ENCODE data around the gene DPP4. TPM values are rescaled to one million over a fixed set of nuclear protein-coding genes. Genes with fewer than 3 reads are reported as not detected.

DPP4 gene
- total and polyA plus RNA-seq, 2 donors (not counting 3 experiments of a cell fraction or from before 2014, with no cell fraction given), result 0.84 to 6.2 TPM

- Histone ChIP-seq H3K27me3 (ENCODE audit: control insufficient read depth in 2 of 2, insufficient read depth in 2 of 2, low read length in 2 of 2) (no peaks in the 10 kb centered on the region), H2AFZ (ENCODE audit: low read depth, low read length) (peak overlapping the region; percentile 23), H3K79me2 (ENCODE audit: control insufficient read depth, insufficient read depth, low read length) (no peaks in the 10 kb centered on the region), H3K9me1 (replicated peaks; ENCODE audit: control insufficient read depth, extremely low read depth, insufficient read depth, low read length) (no peaks in the 10 kb centered on the region), H3K4me3 (replicated peaks in 1 of 3; ENCODE audit: insufficient read depth in 1 of 3, low read depth in 1 of 3, low read length in 3 of 3) (no peak overlapping the region), H4K20me1 (replicated peaks; ENCODE audit: control insufficient read depth, extremely low read depth, insufficient read depth, low read length) (no peaks in the 10 kb centered on the region), H3K4me1 (ENCODE audit: control insufficient read depth, extremely low read depth, insufficient read depth, low read length) (peaks cover 40% of the 10 kb centered on the region), H3K9ac (replicated peaks; ENCODE audit: extremely low read depth, insufficient read depth, low read length) (no peak overlapping the region), H3K4me2 (ENCODE audit: insufficient read depth, low read length) (no peak overlapping the region), H3K27ac (ENCODE audit: insufficient read depth, low read depth, low read length) (peak overlapping the region; percentile 89), H3K9me3 (replicated peaks; ENCODE audit: control insufficient read depth, insufficient read depth, low read length) (no peaks in the 10 kb centered on the region), H3K36me3 (ENCODE audit: control insufficient read depth in 2 of 2, extremely low read depth in 1 of 2, insufficient read depth in 2 of 2, low read length in 2 of 2) (no peaks in the 10 kb centered on the region)
- DNase-seq (ENCODE audit: low read depth, low spot score) (peak; percentile 41), FAIRE-seq (peak; percentile 31)
- ChIA-PET CTCF (interaction anchor here (0.8 to 4.6 kb wide), 5 partner anchors 17 to 84 kb away, joined by 3 to 14 read pairs (median 3); partner anchors contain the start of gene DPP4), POLR2A (interaction anchor here (0.6 kb wide), 1 partner anchor 108 kb away, joined by 3 read pairs; no protein-coding TSS in a partner anchor)
- dilution Hi-C loops (cut with MboI; ENCODE audit: extremely low pct_ligation_motif_present, low sequenced_read_pairs), result no loop called here
- intact Hi-C loops (cut with micrococcal nuclease), result loop anchor here (1.0 kb wide), 1 partner anchor 23 kb away; no protein-coding TSS in a partner anchor
- TF ChIP-seq MYC (IDR thresholded peaks at IDR 0.05; ENCODE audit: low read depth, low read length) (no peak), CTCF (IDR thresholded peaks at IDR 0.05; ENCODE audit: extremely low read depth in 1 of 2, insufficient read depth in 1 of 2, low read depth in 1 of 2, low read length in 2 of 2) (no peak), POLR2AphosphoS5 (IDR thresholded peaks at IDR 0.05; ENCODE audit: insufficient read depth, low read depth, low read length) (no peak), POLR2A (IDR thresholded peaks at IDR 0.05; ENCODE audit: low read depth, low read length) (no peak), MAX (IDR thresholded peaks at IDR 0.05; ENCODE audit: insufficient read depth, insufficient read length) (no peak), FOS (IDR thresholded peaks at IDR 0.05; ENCODE audit: borderline replicate concordance, insufficient read depth, low read length) (peak; percentile 33), EZH2 (IDR thresholded peaks at IDR 0.05; ENCODE audit: borderline replicate concordance, low read depth, low read length, severe bottlenecking) (no peak), GATA2 (IDR thresholded peaks at IDR 0.05; ENCODE audit: insufficient read depth, insufficient read length, low read depth, low read length) (peak; percentile 79)
- BruUV-seq (replicated peaks), result no TSS peak
Observed at GRCh38 chr2:162091325-162092007, 17.5 kb upstream of the DPP4 start.
